Ovary (tissue), 9 donors: Measurements from ENCODE around the gene AFF3. TPM values are rescaled to one million over a fixed set of nuclear protein-coding genes. Genes with fewer than 3 reads are reported as not detected.

Experiments
- DNase-seq, 5 donors: peaks; one replicate each; pipeline ENCODE4 v3.0.0-alpha.2; 2019 to 2020
- H3K27ac ChIP-seq, 2 donors: fragments of 200-600 bp; one replicate each; pipeline versions ENCODE4 v1.5.1 to v1.8.0; 2019 to 2022
- H3K27me3 ChIP-seq: fragments of 200-600 bp; one replicate; pipeline ENCODE4 v1.8.0; 2022
- H3K36me3 ChIP-seq: fragments of 200-600 bp; sonication (generic); one replicate; pipeline ENCODE4 v1.5.1; 2019
- H3K4me1 ChIP-seq: one replicate; pipeline ENCODE4 v1.8.1; 2013; ENCODE audit warnings: mild to moderate bottlenecking, moderate library complexity; ENCODE audit not compliant: insufficient read depth
- H3K4me3 ChIP-seq: fragments of 200-600 bp; sonication (generic); one replicate; pipeline ENCODE4 v1.5.1; 2017
- H3K9me3 ChIP-seq, 2 donors: fragments of 200-600 bp in 1 of 2; sonication (generic) in 1 of 2; one replicate each; pipeline versions ENCODE4 v1.5.1 to v1.8.1; 2013 to 2019; ENCODE audit warnings: mild to moderate bottlenecking in 1 of 2, moderate library complexity in 1 of 2
- CTCF ChIP-seq, 3 donors: fragments of 450-650 bp in 2 of 3; fragments of 200-600 bp in 1 of 3; IDR thresholded peaks; one replicate each; pipeline versions ENCODE4 v1.5.1 to v1.8.0; 2016 to 2022; ENCODE audit warnings: antibody characterized with exemption in 3 of 3, mild to moderate bottlenecking in 1 of 3
- EP300 ChIP-seq: sonication (generic); formaldehyde crosslinking; IDR thresholded peaks from one replicate; pipeline ENCODE4 v1.6.1; 2017; ENCODE audit warnings: antibody characterized with exemption
- POLR2A ChIP-seq: fragments of 450-650 bp; IDR thresholded peaks from one replicate; pipeline ENCODE4 v1.6.1; 2017; ENCODE audit warnings: antibody characterized with exemption, mild to moderate bottlenecking, moderate library complexity
- WGBS, 3 donors: extraction: QIAGEN DNeasy Blood & Tissue Kit in 1 of 3; methylation state at CpG; one replicate each; pipeline versions ENCODE4 v1.1.5 to v1.1.7; 2013 to 2017; 5-methylcytosine and 5-hydroxymethylcytosine counted together
- intact Hi-C, 4 donors: fragments of 100-400 bp; cut with DNase I; formaldehyde crosslinking; loops; one replicate each; pipeline versions ENCODE4 v1.11.0 to v1.15.1; 2022 to 2023
- polyA plus RNA-seq, 2 donors: library from polyadenylated mRNA; stranded (reverse); fragments of 200-250 nt in 1 of 2; fragments of 350-450 nt in 1 of 2; fragmentation: Illumina TruSeq in 1 of 2; extraction: RNeasy Lipid Tissue Mini Kit (QIAGEN cat#74804) in 1 of 2; gene quantifications; one replicate each; pipeline ENCODE4 v1.2.3, GENCODE V29; 2013 to 2014
- total RNA-seq, 7 donors: library from RNA; depleted of rRNA in 2 of 7; stranded (reverse); fragments of >200 nt in 2 of 7; fragmentation: NEBNext Ultra II Directional in 3 of 7; extraction: Animal tissue kit (Norgen Biotek cat#: 25700) in 3 of 7; gene quantifications; one replicate each; pipeline versions ENCODE4 v1.1.0 to v1.2.4, GENCODE V29; 2016 to 2023
- donor health status: DM: no; HTN: no; CAD: no; lungs with moderate emphysema.
- donor health status: DM: no; HTN: no; CAD: no.
- donor health status: Bipolar disorder and iron deficiency.
- donor health status: DM: yes; HTN: yes; CAD: no.
- donor health status: DM: no; HTN: no; CAD: no.
- donor health status: DM: yes; HTN: yes; CAD: no.

The AFF3 gene
- total and polyA plus RNA-seq, 9 donors, result 5.9 to 40.8 (median 25.7) TPM

- 56 to 74% (median 63%) methylated on average over 3 of the region's 3 CpGs for whole genome bisulfite sequencing, 3 donors
- intact Hi-C loops, result no loop called here
Measured at GRCh38 chr2:99613980-99614379, 528.4 kb downstream of the AFF3 start.

GRCh38 chr2:99611786-99612185 is 530.6 kb downstream of the AFF3 start:
- 93 to 97% (median 94%) methylated on average over 6 of the region's 6 CpGs for WGBS, 3 donors
- Histone ChIP-seq H3K9me3 (no peaks in the 10 kb centered on the region), H3K27ac (no peak overlapping the region), H3K36me3 (no peaks in the 10 kb centered on the region), H3K27me3 (no peaks in the 10 kb centered on the region), H3K4me3 (no peak overlapping the region), H3K4me1 (peaks cover 1% of the 10 kb centered on the region)
- intact Hi-C loops, result no loop called here
- no peak for DNase-seq
- TF ChIP-seq CTCF (IDR thresholded peaks at IDR 0.05) (no peak), POLR2A (no peak), EP300 (no peak)

More at GRCh38 chr2:99613980-99614379, 528.4 kb downstream of the AFF3 start:
- no peaks in the 10 kb centered on the region for H3K36me3 ChIP-seq
- no peak overlapping the region for H3K4me3 ChIP-seq
- no peak for DNase-seq
- H3K27ac ChIP-seq, result no peak overlapping the region
- no peak for TF ChIP-seq POLR2A
- no peaks in the 10 kb centered on the region for H3K9me3 ChIP-seq
- no peaks in the 10 kb centered on the region for H3K4me1 ChIP-seq
- H3K27me3 ChIP-seq, result no peaks in the 10 kb centered on the region

GRCh38 chr2:99611034-99611433 is 531.4 kb downstream of the AFF3 start:
- intact Hi-C loops, result no loop called here
- no peak for TF ChIP-seq EP300
- TF ChIP-seq CTCF (IDR thresholded peaks at IDR 0.05), result no peak
- TF ChIP-seq POLR2A, result no peak
- WGBS, 3 donors, result 92 to 96% (median 95%) methylated on average over 2 of the region's 2 CpGs
- Histone ChIP-seq H3K4me3 (no peak overlapping the region), H3K36me3 (no peaks in the 10 kb centered on the region), H3K27me3 (no peaks in the 10 kb centered on the region), H3K4me1 (peaks cover 1% of the 10 kb centered on the region), H3K27ac (no peak overlapping the region), H3K9me3 (no peaks in the 10 kb centered on the region)
- DNase-seq, result no peak

GRCh38 chr2:99609851-99610381 is 532.5 kb downstream of the AFF3 start:
- Histone ChIP-seq H3K4me1 (peaks cover 3% of the 10 kb centered on the region), H3K4me3 (no peak overlapping the region), H3K36me3 (no peaks in the 10 kb centered on the region), H3K27ac (no peak overlapping the region), H3K9me3 (no peaks in the 10 kb centered on the region), H3K27me3 (no peaks in the 10 kb centered on the region)
- WGBS, 3 donors, result 77 to 81% (median 78%) methylated on average over 11 of the region's 11 CpGs
- intact Hi-C loops, result no loop called here
- DNase-seq, result no peak
- no peak for TF ChIP-seq CTCF (IDR thresholded peaks at IDR 0.05)
- no peak for TF ChIP-seq EP300
- TF ChIP-seq POLR2A, result no peak

- H3K9me3 ChIP-seq, result no peaks in the 10 kb centered on the region
- WGBS, 3 donors, result 37 to 54% (median 42%) methylated on average over 1 of the region's 1 CpG
- no peak overlapping the region for H3K4me3 ChIP-seq
- H3K36me3 ChIP-seq, result no peaks in the 10 kb centered on the region
- TF ChIP-seq CTCF (IDR thresholded peaks at IDR 0.05), result no peak
- no peak for TF ChIP-seq POLR2A
- no peak for TF ChIP-seq EP300
- H3K27me3 ChIP-seq, result no peaks in the 10 kb centered on the region
- no peak overlapping the region for H3K27ac ChIP-seq
- DNase-seq, result no peak
- peaks cover 4% of the 10 kb centered on the region for H3K4me1 ChIP-seq
- intact Hi-C loops, result no loop called here
Measured at GRCh38 chr2:99608861-99609260, 533.5 kb downstream of the AFF3 start.
